GM13976 (cell line): Measurements from ENCODE around the gene CTNNAL1.

Experiments
- DNase-seq: peaks from one replicate; pipeline ENCODE4 v3.0.0; 2012; ENCODE audit warnings: low spot score
- CTCF ChIP-seq: IDR thresholded peaks from 2 replicates; pipeline ENCODE4 v1.5.1; 2012; ENCODE audit warnings: borderline replicate concordance, mild to moderate bottlenecking; ENCODE audit not compliant: insufficient read depth; ENCODE audit errors: extremely low read depth, missing control alignments, control extremely low read depth
- in situ Hi-C: fragments of 300-500 bp; cut with MboI; formaldehyde crosslinking; loops from one replicate; pipeline ENCODE4 v1.12.0; 2022; ENCODE audit warnings: low sequenced_read_pairs, mixed read lengths, inconsistent platforms; ENCODE audit not compliant: unreplicated experiment

Gene CTNNAL1

GRCh38 chr9:108997112-108997511 lies 16.2 kb downstream of the CTNNAL1 start:
- TF ChIP-seq CTCF: no peak
- in situ Hi-C loops: no loop called here
- DNase-seq: no peak

GRCh38 chr9:108996643-108997042 lies 16.7 kb downstream of the CTNNAL1 start:
- TF ChIP-seq CTCF: no peak
- in situ Hi-C loops: no loop called here
- DNase-seq: no peak

GRCh38 chr9:108994695-108995094 lies 18.6 kb downstream of the CTNNAL1 start:
- in situ Hi-C loops: no loop called here
- DNase-seq: peak; percentile 6
- TF ChIP-seq CTCF: no peak

GRCh38 chr9:108991479-108991878 lies 21.8 kb downstream of the CTNNAL1 start:
- no peak for DNase-seq
- TF ChIP-seq CTCF: no peak
- in situ Hi-C loops: no loop called here

- DNase-seq: no peak
- in situ Hi-C loops: no loop called here
- TF ChIP-seq CTCF: no peak
These were observed 29.4 kb downstream of the CTNNAL1 start for GRCh38 chr9:108983885-108984284.

- in situ Hi-C loops: no loop called here
- no peak for DNase-seq
- TF ChIP-seq CTCF: no peak
These were observed 32.4 kb downstream of the CTNNAL1 start for GRCh38 chr9:108980893-108981292.

GRCh38 chr9:108978205-108978604 lies 35.1 kb downstream of the CTNNAL1 start:
- no peak for TF ChIP-seq CTCF
- in situ Hi-C loops: no loop called here
- no peak for DNase-seq
